Measurements from ENCODE around the gene MYBPH.

Gene MYBPH

DNA sequence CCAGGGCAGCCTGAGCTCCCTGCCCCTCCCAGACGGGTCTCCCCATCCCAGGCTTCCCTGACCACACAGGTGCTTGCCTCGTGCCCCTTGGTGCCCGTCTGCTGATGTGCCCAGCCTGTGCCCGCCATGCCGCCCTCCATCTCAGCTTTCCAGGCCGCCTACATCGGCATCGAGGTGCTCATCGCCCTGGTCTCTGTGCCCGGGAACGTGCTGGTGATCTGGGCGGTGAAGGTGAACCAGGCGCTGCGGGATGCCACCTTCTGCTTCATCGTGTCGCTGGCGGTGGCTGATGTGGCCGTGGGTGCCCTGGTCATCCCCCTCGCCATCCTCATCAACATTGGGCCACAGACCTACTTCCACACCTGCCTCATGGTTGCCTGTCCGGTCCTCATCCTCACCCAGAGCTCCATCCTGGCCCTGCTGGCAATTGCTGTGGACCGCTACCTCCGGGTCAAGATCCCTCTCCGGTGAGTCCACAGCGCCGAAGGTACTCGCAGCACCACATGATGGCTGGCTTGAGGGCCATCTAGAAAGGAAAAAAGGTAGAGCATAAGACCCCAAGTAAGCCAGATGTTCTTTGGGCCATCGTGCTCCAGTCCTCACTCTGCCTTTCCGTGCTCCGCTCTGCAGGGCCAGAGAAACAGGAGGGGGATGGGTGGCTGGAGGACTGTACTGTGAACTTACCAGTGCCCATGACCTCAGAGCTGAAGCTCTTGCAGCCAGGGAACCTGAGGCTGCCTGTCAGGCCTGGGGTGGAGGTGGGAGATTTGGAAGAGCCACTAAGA is 46.7 kb downstream of the MYBPH start:
- Histone ChIP-seq H2BK120ac (ENCODE audit: low read depth, low read length) (no peak overlapping the region), H3K4me1 (ENCODE audit: control insufficient read depth, insufficient read depth, low read depth, low read length) (peaks cover 63% of the 10 kb centered on the region), H3K4me2 (ENCODE audit: low read length, poor library complexity, severe bottlenecking) (peak overlapping the region; percentile 75), H3K79me1 (replicated peaks; ENCODE audit: low read length, poor library complexity, severe bottlenecking) (peaks cover 11% of the 10 kb centered on the region), H3K18ac (ENCODE audit: low read depth in 1 of 2, low read length in 2 of 2) (no peak overlapping the region), H3K27me3 (ENCODE audit: control insufficient read depth in 1 of 2, insufficient read depth in 1 of 2, low read length in 2 of 2) (peaks cover 0 to 22% of the 10 kb centered on the region in 2 experiments), H3K27ac (ENCODE audit: low read length, poor library complexity, severe bottlenecking) (no peak overlapping the region), H3K4ac (ENCODE audit: low read depth in 1 of 2, low read length in 2 of 2) (no peak overlapping the region), H2BK5ac (ENCODE audit: low read depth, low read length, poor library complexity, severe bottlenecking) (no peak overlapping the region), H3K36me3 (ENCODE audit: control insufficient read depth in 1 of 2, insufficient read depth in 2 of 2, low read depth in 1 of 2, low read length in 2 of 2) (peaks cover 13 to 22% of the 10 kb centered on the region in 2 experiments), H3K14ac (ENCODE audit: low read length in 2 of 2) (peak overlapping the region in 1 of 2 experiments; percentile 57), H3K9ac (ENCODE audit: low read length) (peak overlapping the region; percentile 74), H2AK5ac (ENCODE audit: low read length, severe bottlenecking) (peak overlapping the region; percentile 16), H3K4me3 (ENCODE audit: insufficient read depth in 1 of 2, low read depth in 1 of 2, low read length in 2 of 2) (peak overlapping the region; percentile 73 to 81), H2BK15ac (ENCODE audit: low read depth, poor library complexity, severe bottlenecking) (no peak overlapping the region), H3K9me3 (ENCODE audit: control insufficient read depth, low read length) (no peaks in the 10 kb centered on the region), H2BK12ac (ENCODE audit: low read length in 2 of 2) (peak overlapping the region in 1 of 2 experiments; percentile 17), H4K91ac (ENCODE audit: low read length) (peak overlapping the region; percentile 20), H4K8ac (ENCODE audit: low read length) (no peak overlapping the region), H2AFZ (ENCODE audit: low read depth, low read length) (no peak overlapping the region), H3K23ac (ENCODE audit: low read length in 2 of 2) (no peak overlapping the region)
- 92% methylated on average over 27 of the region's 29 CpGs for WGBS
- DNase-seq, result no peak

DNA sequence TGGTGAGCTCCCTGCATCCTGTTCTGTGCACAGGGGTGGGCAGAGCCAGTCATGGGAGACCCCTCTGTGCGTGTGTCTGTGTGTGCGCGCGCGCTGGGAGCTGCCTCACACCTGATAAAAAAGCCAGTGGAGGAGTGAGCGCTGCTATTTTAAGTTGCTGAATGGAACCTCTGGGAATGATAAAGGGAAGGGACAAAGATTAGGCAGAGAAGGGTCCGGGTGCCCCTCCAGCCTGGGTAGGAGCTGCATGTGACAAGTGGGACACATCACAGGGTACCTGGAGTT is 47.3 kb downstream of the MYBPH start:
- Histone ChIP-seq H3K23ac (ENCODE audit: low read length in 2 of 2) (no peak overlapping the region), H3K9ac (ENCODE audit: low read length) (peak overlapping the region; percentile 74), H3K9me3 (ENCODE audit: control insufficient read depth, low read length) (no peaks in the 10 kb centered on the region), H4K8ac (ENCODE audit: low read length) (no peak overlapping the region), H3K27ac (ENCODE audit: low read length, poor library complexity, severe bottlenecking) (peak overlapping the region; percentile 19), H3K4me3 (ENCODE audit: insufficient read depth in 1 of 2, low read depth in 1 of 2, low read length in 2 of 2) (peak overlapping the region; percentile 73 to 81), H3K18ac (ENCODE audit: low read depth in 1 of 2, low read length in 2 of 2) (no peak overlapping the region), H4K91ac (ENCODE audit: low read length) (peak overlapping the region; percentile 20), H2BK12ac (ENCODE audit: low read length in 2 of 2) (peak overlapping the region in 1 of 2 experiments; percentile 17), H3K79me1 (replicated peaks; ENCODE audit: low read length, poor library complexity, severe bottlenecking) (peaks cover 8% of the 10 kb centered on the region), H3K4ac (ENCODE audit: low read depth in 1 of 2, low read length in 2 of 2) (no peak overlapping the region), H3K27me3 (ENCODE audit: control insufficient read depth in 1 of 2, insufficient read depth in 1 of 2, low read length in 2 of 2) (peaks cover 0 to 28% of the 10 kb centered on the region in 2 experiments), H2AFZ (ENCODE audit: low read depth, low read length) (peak overlapping the region; percentile 56), H3K4me1 (ENCODE audit: control insufficient read depth, insufficient read depth, low read depth, low read length) (peaks cover 58% of the 10 kb centered on the region), H3K4me2 (ENCODE audit: low read length, poor library complexity, severe bottlenecking) (peak overlapping the region; percentile 75), H2BK15ac (ENCODE audit: low read depth, poor library complexity, severe bottlenecking) (no peak overlapping the region), H2BK5ac (ENCODE audit: low read depth, low read length, poor library complexity, severe bottlenecking) (no peak overlapping the region), H2AK5ac (ENCODE audit: low read length, severe bottlenecking) (no peak overlapping the region), H2BK120ac (ENCODE audit: low read depth, low read length) (no peak overlapping the region), H3K14ac (ENCODE audit: low read length in 2 of 2) (no peak overlapping the region), H3K36me3 (ENCODE audit: control insufficient read depth in 1 of 2, insufficient read depth in 2 of 2, low read depth in 1 of 2, low read length in 2 of 2) (peaks cover 13 to 18% of the 10 kb centered on the region in 2 experiments)
- DNase-seq, result no peak
- WGBS, result 23% methylated on average over 7 of the region's 7 CpGs

- peaks cover 0 to 31% of the 10 kb centered on the region in 2 experiments for H3K27me3 ChIP-seq (ENCODE audit: control insufficient read depth in 1 of 2, insufficient read depth in 1 of 2, low read length in 2 of 2)
- no peak within 1 kb of the TSS for H3K14ac ChIP-seq (ENCODE audit: low read length in 2 of 2)
- H2AK5ac ChIP-seq (ENCODE audit: low read length, severe bottlenecking), result peak within 1 kb of the TSS; percentile 41
- H3K4me2 ChIP-seq (ENCODE audit: low read length, poor library complexity, severe bottlenecking), result peak within 1 kb of the TSS; percentile 75
- peaks cover 58% of the 10 kb centered on the region for H3K4me1 ChIP-seq (ENCODE audit: control insufficient read depth, insufficient read depth, low read depth, low read length)
- peak within 1 kb of the TSS; percentile 81 for H3K27ac ChIP-seq (ENCODE audit: low read length, poor library complexity, severe bottlenecking)
- 1% methylated on average over 51 of the region's 51 CpGs for WGBS
- H4K91ac ChIP-seq (ENCODE audit: low read length), result peak within 1 kb of the TSS; percentile 21
- H3K9me3 ChIP-seq (ENCODE audit: control insufficient read depth, low read length), result no peaks in the 10 kb centered on the region
- peak within 1 kb of the TSS; percentile 74 for H3K9ac ChIP-seq (ENCODE audit: low read length)
- H2BK5ac ChIP-seq (ENCODE audit: low read depth, low read length, poor library complexity, severe bottlenecking), result peak within 1 kb of the TSS; percentile 58
- H2AFZ ChIP-seq (ENCODE audit: low read depth, low read length), result peak within 1 kb of the TSS; percentile 56
- peak within 1 kb of the TSS; percentile 29 to 83 for H3K18ac ChIP-seq (ENCODE audit: low read depth in 1 of 2, low read length in 2 of 2)
- H3K36me3 ChIP-seq (ENCODE audit: control insufficient read depth in 1 of 2, insufficient read depth in 2 of 2, low read depth in 1 of 2, low read length in 2 of 2), result peaks cover 13 to 18% of the 10 kb centered on the region in 2 experiments
- H3K4ac ChIP-seq (ENCODE audit: low read depth in 1 of 2, low read length in 2 of 2), result peak within 1 kb of the TSS in 1 of 2 experiments; percentile 19
- H3K23ac ChIP-seq (ENCODE audit: low read length in 2 of 2), result no peak within 1 kb of the TSS
- no peak within 1 kb of the TSS for H2BK15ac ChIP-seq (ENCODE audit: low read depth, poor library complexity, severe bottlenecking)
- peak within 1 kb of the TSS; percentile 73 to 81 for H3K4me3 ChIP-seq (ENCODE audit: insufficient read depth in 1 of 2, low read depth in 1 of 2, low read length in 2 of 2)
- H2BK12ac ChIP-seq (ENCODE audit: low read length in 2 of 2), result peak within 1 kb of the TSS; percentile 12 to 48
- no peak within 1 kb of the TSS for H4K8ac ChIP-seq (ENCODE audit: low read length)
- peaks cover 8% of the 10 kb centered on the region for H3K79me1 ChIP-seq (replicated peaks; ENCODE audit: low read length, poor library complexity, severe bottlenecking)
- peak; percentile 74 for DNase-seq
- peak within 1 kb of the TSS; percentile 39 for H2BK120ac ChIP-seq (ENCODE audit: low read depth, low read length)
These were observed 47.8 kb downstream of the MYBPH start, which contains the start of gene ADORA1 for GRCh38 chr1:203127666-203128430. Gene ADORA1 (plus strand): TSS chr1:203127726. CDS start chr1:203128842, 1,116 bp downstream.
